ENCODE measurements around the gene MPV17.

- no peak for TF ChIP-seq CTCF (conservative IDR thresholded peaks at IDR 0.05)
- TF ChIP-seq ZFX (IDR thresholded peaks at IDR 0.05) = no peak
Observed at GRCh38 chr2:27353762-27354596, 31.1 kb upstream of the MPV17 start.

Data from C4-2B (cell line).